Body of pancreas (tissue), 4 donors: ENCODE results near the gene VAV2. TPM values are rescaled to one million over a fixed set of nuclear protein-coding genes. Genes with fewer than 3 reads are reported as not detected.

Source experiments
- ATAC-seq: fragments of 150-250 bp; one replicate; pipeline ENCODE4 v1.9.1; 2016
- DNase-seq, 4 donors: peaks; one replicate each; pipeline ENCODE4 v3.0.0-alpha.2; 2019
- H3K27ac ChIP-seq, 4 donors: fragments of 200-600 bp; sonication (generic); 1 replicate in 3 of 4; 2 replicates in 1 of 4; pipeline versions ENCODE4 v1.5.1 to v1.6.1; 2016 to 2019; ENCODE audit warnings: mild to moderate bottlenecking in 1 of 4, mixed read lengths in 1 of 4, moderate library complexity in 1 of 4
- H3K27me3 ChIP-seq, 2 donors: fragments of 200-600 bp; sonication (generic); one replicate each; pipeline ENCODE4 v1.6.0; 2016; ENCODE audit warnings: mild to moderate bottlenecking in 1 of 2
- H3K36me3 ChIP-seq, 2 donors: fragments of 200-600 bp; sonication (generic); replicated peaks in 1 of 2; 2 replicates each; pipeline ENCODE4 v1.5.1; 2016; ENCODE audit warnings: low read depth in 2 of 2; ENCODE audit not compliant: insufficient read depth in 1 of 2
- H3K4me1 ChIP-seq: fragments of 200-600 bp; sonication (generic); one replicate; pipeline ENCODE4 v1.6.0; 2016
- H3K4me3 ChIP-seq, 2 donors: fragments of 200-600 bp; sonication (generic); 1 replicate in 1 of 2; 2 replicates in 1 of 2; pipeline ENCODE4 v1.5.1; 2016 to 2019
- H3K9me3 ChIP-seq, 3 donors: fragments of 200-600 bp; sonication (generic); 1 replicate in 2 of 3; 2 replicates in 1 of 3; pipeline ENCODE4 v1.5.1; 2016
- POLR2A ChIP-seq, 3 donors: fragments of 450-650 bp; IDR thresholded peaks; one replicate each; pipeline ENCODE4 v1.6.1; 2016; ENCODE audit warnings: antibody characterized with exemption in 3 of 3, mild to moderate bottlenecking in 2 of 3
- WGBS, 2 donors: methylation state at CpG; one replicate each; pipeline ENCODE4 v1.1.5; 2017; 5-methylcytosine and 5-hydroxymethylcytosine counted together
- intact Hi-C: fragments of 100-400 bp; cut with DNase I; formaldehyde crosslinking; loops from one replicate; pipeline ENCODE4 v1.15.1; 2023
- total RNA-seq, 2 donors: library from RNA; depleted of rRNA; stranded (reverse); fragments of >200 nt; gene quantifications; one replicate each; pipeline ENCODE4 v1.1.0, GENCODE V29; 2016
- TF ChIP-seq, protein P1 (sequence below), 7 experiments: fragments of 450-650 bp in 4 of 7; fragments of 200-600 bp in 3 of 7; sonication (generic) in 3 of 7; IDR thresholded peaks; one replicate each; pipeline ENCODE4 v1.5.1; 2016 to 2019; ENCODE audit warnings: antibody characterized with exemption in 7 of 7

VAV2 gene
- total RNA-seq, 2 donors from 2014 or later, result 31.6 to 32.3 TPM

DNA sequence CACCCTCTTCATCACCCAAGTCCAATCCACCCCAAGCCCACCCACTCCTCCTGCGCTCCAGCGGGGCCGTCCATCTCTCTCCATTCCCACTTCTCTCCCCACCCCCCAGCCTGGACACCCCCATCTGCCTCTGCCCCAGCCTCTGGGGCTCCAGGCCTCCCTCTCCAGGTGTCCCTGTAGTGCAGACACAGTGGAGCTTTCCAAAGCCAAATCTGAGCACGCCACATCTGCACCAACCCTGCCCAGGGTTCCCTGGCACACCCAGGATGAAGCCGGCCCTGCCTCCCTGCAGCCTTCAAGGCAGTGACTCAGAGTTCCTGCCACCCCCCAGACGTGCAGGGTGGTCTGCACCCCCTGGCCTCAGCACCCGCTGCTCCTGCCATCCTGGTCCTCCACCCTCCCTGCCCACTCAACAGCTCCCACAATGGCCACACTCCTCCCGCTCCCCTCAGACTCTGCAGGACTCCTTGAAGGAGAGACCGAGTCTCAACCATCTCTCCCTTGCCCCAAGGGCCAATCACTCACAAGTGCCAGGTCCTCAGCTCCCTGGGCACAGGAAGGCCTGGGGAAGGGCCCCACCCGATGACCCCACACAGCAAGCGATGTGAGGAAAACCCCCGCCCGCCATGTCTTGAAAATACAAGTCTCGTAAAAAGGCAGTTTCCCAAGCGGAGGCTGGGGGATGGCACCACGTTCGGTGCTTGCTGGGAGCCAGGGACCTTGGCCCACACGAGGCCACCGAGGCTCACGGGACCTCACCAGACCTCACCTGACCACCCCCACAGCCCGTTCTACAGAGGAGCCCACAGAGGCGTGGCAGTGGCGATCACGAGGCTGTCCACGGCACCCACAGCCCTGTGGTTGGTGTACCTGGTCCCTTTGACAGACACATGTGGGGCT is 22.2 kb downstream of the VAV2 start:
- ATAC-seq (no peak), DNase-seq (peak in 1 of 4 donors; percentile 12)
- H3K4me3 ChIP-seq, result no peak overlapping the region
- 82 to 85% methylated on average over 19 to 25 of the region's 25 CpGs for WGBS, 2 donors
- H3K36me3 ChIP-seq, result no peaks in the 10 kb centered on the region
- H3K27ac ChIP-seq, result no peak overlapping the region
- intact Hi-C loops, result no loop called here
- H3K9me3 ChIP-seq, result no peaks in the 10 kb centered on the region
- no peaks in the 10 kb centered on the region for H3K27me3 ChIP-seq
- no peak for TF ChIP-seq POLR2A (IDR thresholded peaks at IDR 0.05)
- TF ChIP-seq, protein P1, sequence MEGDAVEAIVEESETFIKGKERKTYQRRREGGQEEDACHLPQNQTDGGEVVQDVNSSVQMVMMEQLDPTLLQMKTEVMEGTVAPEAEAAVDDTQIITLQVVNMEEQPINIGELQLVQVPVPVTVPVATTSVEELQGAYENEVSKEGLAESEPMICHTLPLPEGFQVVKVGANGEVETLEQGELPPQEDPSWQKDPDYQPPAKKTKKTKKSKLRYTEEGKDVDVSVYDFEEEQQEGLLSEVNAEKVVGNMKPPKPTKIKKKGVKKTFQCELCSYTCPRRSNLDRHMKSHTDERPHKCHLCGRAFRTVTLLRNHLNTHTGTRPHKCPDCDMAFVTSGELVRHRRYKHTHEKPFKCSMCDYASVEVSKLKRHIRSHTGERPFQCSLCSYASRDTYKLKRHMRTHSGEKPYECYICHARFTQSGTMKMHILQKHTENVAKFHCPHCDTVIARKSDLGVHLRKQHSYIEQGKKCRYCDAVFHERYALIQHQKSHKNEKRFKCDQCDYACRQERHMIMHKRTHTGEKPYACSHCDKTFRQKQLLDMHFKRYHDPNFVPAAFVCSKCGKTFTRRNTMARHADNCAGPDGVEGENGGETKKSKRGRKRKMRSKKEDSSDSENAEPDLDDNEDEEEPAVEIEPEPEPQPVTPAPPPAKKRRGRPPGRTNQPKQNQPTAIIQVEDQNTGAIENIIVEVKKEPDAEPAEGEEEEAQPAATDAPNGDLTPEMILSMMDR (IDR thresholded peaks at IDR 0.05), result no peak
- peaks cover 41% of the 10 kb centered on the region for H3K4me1 ChIP-seq

DNA sequence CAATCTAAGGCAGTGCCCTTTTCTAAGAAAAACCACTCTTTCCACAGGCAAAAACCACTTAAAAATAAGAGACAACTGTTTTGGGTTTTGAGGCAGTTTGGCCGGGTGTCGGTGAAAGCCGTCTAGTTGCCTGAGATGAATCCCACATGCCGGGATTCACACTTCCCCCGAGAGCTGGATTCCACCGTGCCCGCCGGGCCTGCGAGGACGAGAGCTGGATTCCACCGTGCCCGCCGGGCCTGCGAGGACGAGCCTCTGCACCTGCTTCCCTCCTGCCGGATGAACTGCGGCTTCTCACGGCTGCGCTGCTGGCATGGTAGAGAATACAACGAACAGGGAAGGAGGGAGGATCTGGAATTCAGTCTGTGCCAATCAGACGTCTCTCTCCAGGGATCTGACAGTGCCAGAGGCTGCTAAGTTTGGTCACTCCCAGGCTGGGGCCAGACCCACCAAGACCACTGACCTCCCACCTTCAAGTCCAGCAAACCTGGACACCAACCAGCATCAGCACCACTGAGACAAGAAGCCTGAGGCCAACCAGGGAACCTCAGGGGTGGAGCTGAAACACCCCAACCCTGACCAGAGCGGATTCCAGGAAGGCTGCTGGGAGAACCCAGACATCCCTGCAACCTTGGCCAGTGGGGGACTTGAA is 23.0 kb downstream of the VAV2 start:
- TF ChIP-seq, protein P1 (IDR thresholded peaks at IDR 0.05), result no peak
- no peak for TF ChIP-seq POLR2A (IDR thresholded peaks at IDR 0.05)
- Histone ChIP-seq H3K27me3 (no peaks in the 10 kb centered on the region), H3K9me3 (no peaks in the 10 kb centered on the region), H3K4me1 (peaks cover 32% of the 10 kb centered on the region), H3K27ac (peak overlapping the region in 2 of 4 donors; percentile 10 to 26), H3K4me3 (no peak overlapping the region), H3K36me3 (no peaks in the 10 kb centered on the region)
- peak in 1 of 4 donors; percentile 23 for DNase-seq
- WGBS, 2 donors, result 64 to 81% methylated on average over 22 of the region's 22 CpGs
- ATAC-seq, result no peak
- intact Hi-C loops, result no loop called here

DNA sequence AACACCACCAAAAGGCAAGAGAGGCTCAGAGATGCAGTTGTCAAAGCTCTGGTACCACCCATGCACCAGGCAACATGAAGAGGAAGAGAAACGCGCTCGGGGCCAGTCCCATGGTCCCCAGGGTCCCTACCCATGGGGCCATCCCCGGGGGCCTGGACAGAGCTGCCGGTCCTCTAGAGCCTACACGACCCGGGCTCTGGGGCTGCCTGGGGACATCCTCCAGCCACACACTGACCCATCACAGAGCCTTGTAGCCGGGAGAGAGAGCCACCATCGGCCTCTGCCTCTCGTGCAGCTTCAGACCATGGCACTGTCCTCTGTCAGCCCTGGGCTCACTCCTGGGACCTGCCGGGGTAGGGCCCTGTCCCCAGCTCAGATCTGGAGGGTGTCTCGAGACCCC is 23.7 kb downstream of the VAV2 start:
- ATAC-seq, result no peak
- H3K27ac ChIP-seq, result peak overlapping the region in 1 of 4 donors; percentile 26
- H3K27me3 ChIP-seq, result no peaks in the 10 kb centered on the region
- intact Hi-C loops, result no loop called here
- no peak for TF ChIP-seq POLR2A (IDR thresholded peaks at IDR 0.05)
- TF ChIP-seq, protein P1 (IDR thresholded peaks at IDR 0.05), result no peak
- peak in 1 of 4 donors; percentile 11 for DNase-seq
- no peak overlapping the region for H3K4me3 ChIP-seq
- WGBS, 2 donors, result 89 to 100% methylated on average over 4 to 11 of the region's 12 CpGs
- peaks cover 28% of the 10 kb centered on the region for H3K4me1 ChIP-seq
- H3K36me3 ChIP-seq, result no peaks in the 10 kb centered on the region
- no peaks in the 10 kb centered on the region for H3K9me3 ChIP-seq

DNA sequence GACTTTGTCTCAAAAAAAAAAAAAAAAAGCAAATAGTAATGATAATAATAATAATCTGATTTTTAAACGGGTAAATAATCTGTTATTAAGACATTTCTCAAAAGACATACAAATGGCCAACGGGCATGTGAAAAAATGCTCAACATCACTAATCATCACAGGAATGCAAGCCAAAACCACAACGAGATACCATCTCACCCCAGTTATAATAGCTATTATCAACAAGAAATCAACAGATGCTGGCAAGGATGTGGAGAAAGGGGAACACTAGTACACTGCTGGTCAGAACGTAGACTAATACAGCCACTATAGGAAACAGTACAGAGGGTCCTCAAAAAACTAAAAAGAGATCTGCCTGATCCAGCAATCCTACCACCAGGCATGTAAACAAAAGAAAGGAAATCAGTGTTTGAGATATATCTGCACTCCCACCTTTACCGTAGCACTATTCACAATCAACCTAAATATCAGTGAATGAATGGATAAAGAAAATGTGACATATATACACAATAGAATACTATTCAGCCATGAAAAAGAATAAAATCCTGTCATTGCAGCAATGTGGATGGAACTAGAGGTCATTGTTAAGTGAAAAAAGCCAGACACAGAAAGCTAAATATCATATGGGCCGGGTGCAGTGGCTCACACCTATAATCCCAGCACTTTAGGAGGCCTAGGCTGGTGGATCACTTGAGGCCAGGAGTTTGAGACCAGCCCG is 24.9 kb downstream of the VAV2 start:
- H3K27ac ChIP-seq, result no peak overlapping the region
- no peaks in the 10 kb centered on the region for H3K9me3 ChIP-seq
- peaks cover 28% of the 10 kb centered on the region for H3K4me1 ChIP-seq
- no peak overlapping the region for H3K4me3 ChIP-seq
- TF ChIP-seq, protein P1 (IDR thresholded peaks at IDR 0.05), result no peak
- no peak for TF ChIP-seq POLR2A (IDR thresholded peaks at IDR 0.05)
- ATAC-seq (no peak), DNase-seq (no peak)
- intact Hi-C loops, result no loop called here
- no peaks in the 10 kb centered on the region for H3K36me3 ChIP-seq
- no peaks in the 10 kb centered on the region for H3K27me3 ChIP-seq
- WGBS, 2 donors, result 65 to 79% methylated on average over 7 of the region's 7 CpGs
